Measurements from ENCODE around the gene RBBP5.

DNA sequence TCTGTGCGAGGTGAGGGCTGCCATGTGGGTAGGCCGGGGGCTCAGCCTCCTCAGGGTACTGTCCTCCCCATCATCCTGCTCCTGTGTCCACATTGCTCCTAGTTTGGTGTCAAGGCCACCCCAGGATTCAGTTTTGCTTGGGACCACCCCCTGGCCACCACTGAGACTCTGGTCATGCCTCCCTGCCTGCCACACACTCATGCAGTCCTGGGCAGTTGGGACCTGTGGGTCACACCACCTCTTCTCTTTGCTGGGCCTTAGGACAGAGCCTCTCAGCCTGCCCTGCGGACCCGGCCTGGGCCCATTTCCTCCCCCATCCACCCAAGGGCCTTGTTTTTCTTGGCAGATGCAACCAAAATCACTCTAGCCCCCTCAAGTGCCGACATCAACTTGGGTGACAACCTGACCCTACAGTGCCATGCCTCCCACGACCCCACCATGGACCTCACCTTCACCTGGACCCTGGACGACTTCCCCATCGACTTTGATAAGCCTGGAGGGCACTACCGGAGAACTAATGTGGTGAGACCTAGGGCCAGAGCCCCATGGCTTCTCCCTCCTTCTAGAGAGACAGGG, 56.9 kb downstream of the RBBP5 start:
- TF ChIP-seq POLR2A (IDR thresholded peaks at IDR 0.05) = no peak
- TF ChIP-seq, protein P1, sequence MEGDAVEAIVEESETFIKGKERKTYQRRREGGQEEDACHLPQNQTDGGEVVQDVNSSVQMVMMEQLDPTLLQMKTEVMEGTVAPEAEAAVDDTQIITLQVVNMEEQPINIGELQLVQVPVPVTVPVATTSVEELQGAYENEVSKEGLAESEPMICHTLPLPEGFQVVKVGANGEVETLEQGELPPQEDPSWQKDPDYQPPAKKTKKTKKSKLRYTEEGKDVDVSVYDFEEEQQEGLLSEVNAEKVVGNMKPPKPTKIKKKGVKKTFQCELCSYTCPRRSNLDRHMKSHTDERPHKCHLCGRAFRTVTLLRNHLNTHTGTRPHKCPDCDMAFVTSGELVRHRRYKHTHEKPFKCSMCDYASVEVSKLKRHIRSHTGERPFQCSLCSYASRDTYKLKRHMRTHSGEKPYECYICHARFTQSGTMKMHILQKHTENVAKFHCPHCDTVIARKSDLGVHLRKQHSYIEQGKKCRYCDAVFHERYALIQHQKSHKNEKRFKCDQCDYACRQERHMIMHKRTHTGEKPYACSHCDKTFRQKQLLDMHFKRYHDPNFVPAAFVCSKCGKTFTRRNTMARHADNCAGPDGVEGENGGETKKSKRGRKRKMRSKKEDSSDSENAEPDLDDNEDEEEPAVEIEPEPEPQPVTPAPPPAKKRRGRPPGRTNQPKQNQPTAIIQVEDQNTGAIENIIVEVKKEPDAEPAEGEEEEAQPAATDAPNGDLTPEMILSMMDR (IDR thresholded peaks at IDR 0.05) = no peak
